ENCODE results near the gene JAK1.
"Not testable (repeated sequence)": the region's sequence is repeated elsewhere in the genome, so short reads cannot be mapped to it uniquely, and the experiment has no call there.

JAK1 gene
- total RNA-seq: 335 to 907 (median 517) reads per million in 3 experiments

GRCh38 chr1:64966158-64966971 lies at the start of gene JAK1:
TSS of gene JAK1 (minus strand) at chr1:64966549. CDS start at chr1:64886264, 80,285 bp downstream.
- DNase-seq: peak; percentile 87

GRCh38 chr1:65014321-65014720 lies 48.0 kb upstream of the JAK1 start:
- DNase-seq: no peak

GRCh38 chr1:65011983-65012382 lies 45.6 kb upstream of the JAK1 start:
- no peak for DNase-seq

- no peak for DNase-seq
These were observed 43.5 kb upstream of the JAK1 start for GRCh38 chr1:65009724-65010420.

- no peak for DNase-seq
These were observed 42.8 kb upstream of the JAK1 start for GRCh38 chr1:65009176-65009575.

GRCh38 chr1:65006806-65007205 lies 40.5 kb upstream of the JAK1 start:
- DNase-seq: no peak

GRCh38 chr1:65003316-65003664 lies 36.9 kb upstream of the JAK1 start:
- DNase-seq: no peak

GRCh38 chr1:65002508-65003315 lies 36.4 kb upstream of the JAK1 start:
- DNase-seq: peak; percentile 82

GRCh38 chr1:65002156-65002507 lies 35.8 kb upstream of the JAK1 start:
- no peak for DNase-seq

GRCh38 chr1:65001231-65001792 lies 35.0 kb upstream of the JAK1 start:
- DNase-seq: peak; percentile 74

GRCh38 chr1:64998425-64998948 lies 32.1 kb upstream of the JAK1 start:
- not testable (repeated sequence) for DNase-seq

GRCh38 chr1:64996541-64997257 lies 30.4 kb upstream of the JAK1 start:
- DNase-seq: no peak

GRCh38 chr1:64995316-64995715 lies 29.0 kb upstream of the JAK1 start:
- DNase-seq: no peak

GRCh38 chr1:64986903-64987871 lies 20.8 kb upstream of the JAK1 start:
- no peak for DNase-seq

- DNase-seq: no peak
These were observed 18.4 kb upstream of the JAK1 start for GRCh38 chr1:64984737-64985136.

GRCh38 chr1:64984106-64984505 lies 17.8 kb upstream of the JAK1 start:
- no peak for DNase-seq

GRCh38 chr1:64983110-64983509 lies 16.8 kb upstream of the JAK1 start:
- DNase-seq: no peak

- DNase-seq: no peak
These were observed 15.5 kb upstream of the JAK1 start for GRCh38 chr1:64981601-64982533.

- no peak for DNase-seq
These were observed 14.6 kb upstream of the JAK1 start for GRCh38 chr1:64980745-64981600.
